Activated CD4-positive, alpha-beta T cell treated with anti-CD3 and anti-CD28 coated beads, Interleukin-2, amount 50 U/mL, for 4 hours (primary cell): ENCODE results near the gene IQGAP2.

Source experiments
- DNase-seq, 2 experiments: peaks; one replicate each; pipeline ENCODE4 v3.0.0-alpha.2; 2020

IQGAP2 gene

DNA sequence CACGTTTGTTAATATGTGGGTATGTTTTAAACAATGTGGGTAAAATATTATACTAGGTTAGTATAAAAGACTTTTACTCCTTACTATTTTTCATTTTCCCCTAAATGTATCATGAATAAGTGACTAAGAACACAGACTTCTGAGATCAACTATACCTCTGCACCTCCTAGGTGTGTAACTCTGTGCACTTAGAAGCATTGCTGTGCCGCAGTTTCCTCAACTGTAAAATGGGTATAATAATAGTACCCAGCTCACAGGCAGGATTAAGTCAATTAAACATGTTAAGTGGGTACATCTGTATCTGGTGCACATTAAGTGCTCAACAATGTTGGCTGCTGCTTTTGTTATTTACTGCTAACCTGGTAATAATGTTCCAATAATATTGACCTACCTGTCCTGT lies 291.2 kb downstream of the IQGAP2 start:
- DNase-seq = no peak

DNA sequence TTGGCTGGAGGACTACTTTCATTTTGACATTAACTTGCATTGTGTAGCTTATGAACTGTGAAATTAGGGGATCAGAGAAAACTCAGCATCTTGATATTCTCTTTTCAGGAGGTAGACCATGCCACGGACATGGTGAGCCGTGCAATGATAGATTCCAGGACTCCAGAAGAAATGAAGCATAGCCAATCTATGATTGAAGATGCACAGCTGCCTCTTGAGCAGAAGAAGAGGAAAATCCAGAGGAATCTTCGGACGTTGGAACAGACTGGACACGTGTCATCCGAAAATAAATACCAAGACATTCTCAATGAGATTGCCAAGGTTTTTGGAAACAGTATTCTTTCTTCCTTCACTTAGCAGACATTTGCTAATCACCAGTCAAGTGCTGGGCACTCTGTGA lies 292.3 kb downstream of the IQGAP2 start:
- DNase-seq = no peak

DNA sequence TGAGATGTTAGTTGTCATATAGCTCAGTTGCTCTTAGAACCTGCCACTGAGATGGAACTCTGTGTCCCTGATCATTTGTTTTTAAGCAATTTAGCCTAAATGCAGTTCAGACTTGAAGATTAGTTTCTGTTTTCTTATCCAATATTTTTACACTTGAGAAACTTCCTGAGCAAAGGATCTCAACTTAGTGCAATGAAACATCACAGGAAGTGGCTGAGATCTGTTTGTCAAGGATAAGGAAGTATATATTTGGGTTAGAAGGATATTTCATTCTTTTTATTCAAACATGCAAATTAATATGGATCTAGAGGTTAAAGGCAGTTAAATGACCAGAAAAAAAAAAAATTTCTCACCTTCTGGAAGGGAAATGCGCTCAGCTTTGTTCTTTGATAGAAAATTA lies 293.2 kb downstream of the IQGAP2 start:
- no peak for DNase-seq

DNA sequence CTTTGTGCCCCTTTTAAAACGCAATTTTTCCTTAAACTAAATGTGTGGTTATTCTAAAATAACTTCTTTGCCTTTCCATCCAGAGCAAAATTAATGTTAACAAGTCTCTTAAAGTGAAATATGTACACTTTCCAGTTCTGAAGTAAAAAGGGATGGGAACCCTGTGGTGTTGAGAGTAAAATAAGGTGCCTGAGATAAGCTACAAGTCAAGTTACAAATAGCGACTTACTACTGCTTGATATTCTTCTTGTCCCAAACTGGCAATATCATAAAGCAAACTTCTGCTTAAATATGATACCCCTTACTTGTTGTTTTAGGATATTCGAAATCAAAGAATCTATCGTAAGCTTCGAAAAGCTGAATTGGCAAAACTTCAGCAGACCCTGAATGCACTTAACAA lies 294.6 kb downstream of the IQGAP2 start:
- DNase-seq = no peak

DNA sequence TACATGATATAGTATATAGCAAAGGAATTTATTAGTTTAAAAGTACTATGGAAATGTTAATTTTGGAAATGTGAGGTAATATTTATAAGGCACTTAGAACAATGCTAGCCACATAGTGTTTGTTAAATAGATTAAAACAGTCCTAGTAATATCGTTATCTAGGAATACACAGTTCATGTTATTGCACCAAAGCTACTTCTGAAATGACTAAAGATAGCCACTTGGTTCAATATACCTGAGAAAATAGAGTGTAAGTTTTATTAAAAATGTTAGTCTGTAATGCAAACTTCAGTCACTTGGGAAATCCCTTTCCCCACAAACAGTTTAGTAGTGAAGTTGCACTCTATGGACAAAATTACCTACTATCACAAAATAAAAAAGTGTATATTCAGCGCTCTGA lies 297.5 kb downstream of the IQGAP2 start:
- no peak for DNase-seq

DNA sequence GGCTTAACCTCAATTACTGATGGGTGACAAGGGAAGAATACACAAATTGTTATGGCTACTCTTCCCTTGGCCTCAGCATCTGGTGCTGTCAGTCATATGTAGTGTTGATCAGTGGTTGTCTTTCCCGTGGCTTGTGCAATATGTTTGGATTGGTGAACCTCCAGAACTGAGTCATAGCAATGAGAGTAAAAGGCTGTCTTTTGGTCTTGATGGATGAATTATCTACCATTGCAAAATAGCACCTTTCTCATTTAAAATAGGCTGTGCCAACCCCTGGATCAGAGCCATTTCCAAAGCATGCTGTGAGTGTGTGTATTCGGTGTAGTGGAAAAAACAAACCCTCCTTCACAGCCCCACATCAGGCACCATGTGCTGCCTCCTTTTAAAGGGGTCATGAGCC lies 298.2 kb downstream of the IQGAP2 start:
- no peak for DNase-seq

DNA sequence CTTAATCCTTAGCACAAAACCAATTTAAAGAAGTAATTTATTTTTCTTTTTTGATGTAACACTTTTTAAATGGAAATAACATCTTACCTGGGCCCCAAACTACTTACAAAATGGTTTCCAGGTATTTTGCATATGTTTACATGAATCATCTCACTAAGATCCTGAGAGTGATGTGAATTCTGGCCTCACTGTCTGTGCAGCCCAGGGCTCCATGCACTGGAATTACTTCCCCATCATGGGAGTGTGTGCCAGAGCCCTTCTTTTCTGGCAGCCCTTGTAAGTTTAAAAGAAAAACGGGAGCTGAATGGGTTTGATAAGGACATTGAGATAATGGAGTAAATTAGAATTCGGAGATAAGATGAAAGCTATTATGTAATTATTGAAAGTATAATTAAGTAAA lies 300.6 kb downstream of the IQGAP2 start:
- no peak for DNase-seq

DNA sequence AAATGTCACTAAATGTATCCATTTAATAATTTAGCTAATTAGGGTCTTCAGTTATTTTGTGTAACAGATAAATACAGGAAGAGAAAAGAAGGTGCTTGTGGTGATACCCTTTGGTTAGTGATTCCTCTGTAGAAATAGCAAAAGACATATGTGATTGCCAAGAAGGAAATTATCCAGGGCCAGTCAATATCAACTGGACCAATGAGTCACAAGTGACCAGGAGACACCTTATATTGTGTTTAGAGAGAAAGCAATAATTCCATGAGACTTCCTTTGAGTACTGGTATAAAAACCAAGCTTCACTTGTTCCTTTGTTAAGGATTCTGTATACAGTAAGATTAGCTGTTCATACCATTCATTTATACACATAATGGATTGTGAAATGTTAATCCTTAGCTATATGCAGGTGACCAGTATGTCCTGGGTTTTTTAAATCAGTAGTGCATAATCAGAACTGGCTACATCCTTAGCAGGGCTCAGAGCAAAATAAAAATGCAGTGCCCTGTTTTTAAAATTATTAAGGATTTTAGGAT lies 301.1 kb downstream of the IQGAP2 start:
- no peak for DNase-seq

DNA sequence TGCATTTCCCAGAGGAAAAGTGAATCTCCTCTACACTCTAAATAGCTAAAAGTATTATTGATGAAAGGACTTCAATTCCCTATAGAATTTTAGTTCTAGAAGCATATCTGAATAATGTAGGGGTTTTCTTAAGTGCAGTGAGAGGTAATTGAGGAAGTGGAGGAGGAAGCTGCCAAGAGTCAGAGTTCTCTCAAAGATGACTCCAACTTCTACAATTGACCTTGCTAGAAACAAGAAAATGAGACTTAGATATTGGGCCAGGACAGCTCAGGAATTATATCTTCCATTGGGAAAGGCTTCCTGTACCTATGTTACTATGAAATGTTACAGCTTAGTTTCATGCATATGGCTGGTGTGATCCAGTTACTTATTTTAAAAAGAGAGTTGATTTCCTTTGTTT lies 302.5 kb downstream of the IQGAP2 start:
- no peak for DNase-seq

DNA sequence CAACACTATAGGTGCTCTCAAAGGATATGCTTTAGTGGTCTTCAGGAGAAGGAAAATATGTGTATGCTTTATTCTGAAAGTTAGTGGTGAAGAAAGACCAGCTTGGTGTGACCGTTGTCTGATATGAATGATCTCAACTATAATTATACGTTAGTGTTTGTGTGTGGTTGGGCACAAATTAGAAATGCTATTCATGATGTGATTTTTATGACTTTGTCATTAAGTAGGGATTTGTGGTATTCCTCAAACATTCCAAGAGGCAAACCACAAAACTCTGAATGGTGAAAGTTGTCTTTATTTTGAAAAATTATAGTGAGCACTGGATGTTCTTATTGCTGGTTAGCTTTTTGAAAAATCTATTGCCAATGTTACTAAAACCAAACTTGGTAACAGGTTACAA lies 306.7 kb downstream of the IQGAP2 start:
- DNase-seq = no peak

DNA sequence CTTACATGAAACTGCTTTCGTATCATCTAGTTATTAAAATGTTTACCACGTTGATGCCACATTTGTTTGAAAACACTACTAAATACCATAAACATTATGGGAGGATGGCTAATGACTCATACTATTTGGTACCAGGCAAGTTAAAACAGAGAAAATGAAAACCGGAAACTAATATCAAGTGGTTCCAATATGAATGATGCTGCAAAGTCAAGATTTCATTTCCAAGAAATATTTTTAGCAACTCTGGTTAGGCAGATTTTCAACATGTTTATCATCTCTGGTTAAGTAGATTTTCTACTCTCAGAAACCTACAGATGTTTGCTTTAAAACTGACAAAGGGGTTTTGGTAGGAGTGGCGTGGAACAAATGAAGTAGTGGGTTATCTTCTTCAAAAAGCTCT lies 307.9 kb downstream of the IQGAP2 start:
- DNase-seq = no peak

DNA sequence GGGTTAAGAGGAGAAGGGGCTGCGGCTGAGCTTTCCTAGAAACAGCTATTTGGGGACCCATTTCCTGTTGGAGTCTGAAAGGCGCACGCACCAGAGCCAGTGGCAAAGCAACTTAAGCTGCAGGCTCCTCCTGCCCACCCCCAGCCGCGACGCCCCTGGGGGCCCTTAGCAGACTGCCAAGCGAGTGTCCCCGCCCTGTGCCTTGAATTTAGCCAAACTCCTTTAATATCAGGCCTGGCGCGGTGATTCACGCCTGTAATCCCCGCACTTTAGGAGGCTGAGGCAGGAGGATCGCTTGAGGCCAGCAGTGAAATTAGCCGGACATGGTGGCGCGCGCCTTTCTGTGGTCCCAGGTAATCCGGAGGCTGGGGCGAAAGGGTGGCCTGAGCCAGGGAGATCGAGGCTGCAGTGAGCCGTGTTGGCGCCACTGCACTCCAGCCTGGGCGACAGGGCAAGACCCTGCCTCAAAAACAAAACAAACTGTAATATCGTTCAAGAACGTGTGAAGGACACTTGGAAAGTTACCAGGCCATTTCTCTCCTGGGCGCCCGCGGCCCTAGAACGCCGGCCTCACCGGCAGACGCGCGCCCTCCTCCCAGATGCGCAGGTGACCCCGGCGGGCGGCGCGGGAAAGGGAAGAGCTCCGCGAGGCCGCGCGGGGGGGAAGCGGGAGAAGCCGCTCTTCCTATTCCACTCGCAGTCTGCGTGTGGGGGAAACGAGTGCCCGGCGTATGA lies 311.8 kb downstream of the IQGAP2 start:
- DNase-seq = no peak

DNA sequence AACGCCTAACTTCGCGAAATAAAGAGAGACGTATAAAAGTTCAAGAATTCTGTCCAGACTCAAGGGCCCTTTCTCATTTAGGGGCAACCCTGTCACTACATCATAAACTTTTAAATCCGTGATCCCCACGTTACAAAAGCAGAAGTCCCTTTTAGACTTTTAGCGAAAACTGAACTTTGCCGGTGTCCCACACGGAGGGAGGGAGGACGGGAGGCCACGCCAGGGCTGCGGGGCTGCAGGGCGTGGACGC lies 312.3 kb downstream of the IQGAP2 start:
- DNase-seq = no peak

DNA sequence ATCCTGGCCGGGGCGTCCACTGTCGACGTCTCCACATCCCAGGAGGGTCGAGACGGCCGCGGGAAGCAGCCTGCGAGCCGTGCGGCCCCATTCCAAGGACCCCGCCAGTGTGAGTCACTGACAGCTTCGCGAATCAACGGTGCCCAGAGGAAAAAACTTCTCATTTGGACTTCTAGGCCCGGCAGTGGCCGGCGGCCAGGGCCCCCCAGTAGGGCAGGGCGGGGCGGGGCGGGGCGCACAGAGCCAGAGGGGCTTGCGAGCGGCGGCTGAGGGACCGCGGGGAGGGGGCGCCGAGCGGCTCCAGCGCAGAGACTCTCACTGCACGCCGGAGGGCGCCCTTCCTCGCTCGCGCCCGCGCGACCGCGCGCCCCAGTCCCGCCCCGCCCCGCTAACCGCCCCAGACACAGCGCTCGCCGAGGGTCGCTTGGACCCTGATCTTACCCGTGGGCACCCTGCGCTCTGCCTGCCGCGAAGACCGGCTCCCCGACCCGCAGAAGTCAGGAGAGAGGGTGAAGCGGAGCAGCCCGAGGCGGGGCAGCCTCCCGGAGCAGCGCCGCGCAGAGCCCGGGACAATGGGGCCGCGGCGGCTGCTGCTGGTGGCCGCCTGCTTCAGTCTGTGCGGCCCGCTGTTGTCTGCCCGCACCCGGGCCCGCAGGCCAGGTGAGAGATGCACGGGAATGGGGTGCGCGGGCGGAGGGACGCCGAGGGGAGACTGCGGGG lies 312.8 kb downstream of the IQGAP2 start, which contains the start of gene F2R:
Gene F2R, plus strand, starts transcription at position 391 of the 720 bp plus-strand sequence. Its CDS starts 182 bp downstream, at position 573.
- peak in 1 of 2 experiments; percentile 31 for DNase-seq

DNA sequence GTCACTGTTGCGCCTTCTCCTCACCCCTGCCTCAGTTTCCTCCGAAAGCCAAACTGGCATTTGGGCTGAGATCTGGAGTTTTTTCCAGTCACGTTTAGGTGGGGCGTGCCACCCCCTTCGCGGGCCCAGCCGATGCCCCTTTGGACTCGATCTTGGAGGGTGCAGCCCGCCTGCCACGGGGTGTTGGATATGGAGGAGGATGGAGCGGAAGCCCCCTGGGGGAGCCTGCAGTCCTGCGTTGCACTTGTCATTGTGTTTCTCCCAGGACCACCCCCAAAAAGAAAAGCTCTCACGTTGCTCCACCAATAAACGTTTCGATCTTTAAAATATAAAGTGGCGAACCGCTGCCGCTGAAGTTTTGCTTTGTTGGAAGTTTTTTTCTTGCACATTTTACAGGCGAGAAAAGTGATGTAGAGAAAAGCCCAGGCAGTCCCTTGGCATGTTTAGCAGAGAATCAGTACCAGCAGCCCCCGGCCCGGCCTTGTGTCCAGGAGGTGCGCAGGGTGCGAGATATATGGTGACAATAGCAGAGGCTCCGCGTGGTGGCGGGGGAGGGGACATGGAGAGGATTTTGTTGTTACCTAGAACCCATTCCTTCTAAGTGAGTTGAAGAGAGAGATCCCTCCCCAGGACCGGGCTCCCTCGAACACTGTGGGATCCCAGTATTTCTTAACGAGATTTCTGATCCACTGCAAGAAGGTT lies 313.5 kb downstream of the IQGAP2 start:
- no peak for DNase-seq

DNA sequence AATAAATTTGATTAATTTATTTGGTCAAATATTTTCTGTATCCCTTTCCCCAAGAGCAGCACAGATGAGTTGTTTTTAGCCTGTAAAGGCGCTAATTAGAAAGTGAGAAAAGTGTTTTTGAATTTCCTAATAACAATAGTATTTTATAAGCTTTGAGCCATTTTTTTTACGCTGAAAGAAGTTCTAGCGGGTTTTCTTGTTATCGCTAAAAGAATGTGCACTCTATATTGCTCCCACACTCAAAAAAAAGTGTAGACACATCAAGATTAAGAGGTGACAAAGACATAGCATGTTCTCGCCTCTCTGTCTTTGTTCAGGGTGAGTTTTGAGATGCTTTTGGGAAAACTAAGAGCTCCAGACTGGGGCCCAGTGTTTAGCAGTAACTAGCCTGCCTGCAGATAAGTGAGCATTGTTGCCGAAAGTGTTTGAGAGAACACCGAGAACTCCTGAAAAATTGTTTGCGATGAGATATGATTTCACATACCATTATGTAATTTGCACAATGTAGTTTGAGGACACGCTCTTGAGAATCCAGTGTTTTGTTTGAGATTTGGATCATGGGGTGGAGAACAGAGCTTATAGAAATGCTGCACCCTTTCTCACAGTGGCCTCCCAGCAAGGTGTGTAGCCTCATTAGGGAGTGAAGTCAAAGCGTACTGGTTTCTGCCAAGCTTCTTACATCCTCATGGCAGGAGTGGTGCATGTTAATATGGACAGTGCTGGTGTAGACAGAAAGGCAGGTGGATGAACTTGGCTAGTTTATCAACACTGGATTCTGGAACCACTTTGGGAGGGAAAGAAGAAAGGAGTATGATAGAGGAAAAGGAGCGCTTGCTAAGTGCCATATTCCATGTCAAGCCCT lies 314.4 kb downstream of the IQGAP2 start:
- no peak for DNase-seq

DNA sequence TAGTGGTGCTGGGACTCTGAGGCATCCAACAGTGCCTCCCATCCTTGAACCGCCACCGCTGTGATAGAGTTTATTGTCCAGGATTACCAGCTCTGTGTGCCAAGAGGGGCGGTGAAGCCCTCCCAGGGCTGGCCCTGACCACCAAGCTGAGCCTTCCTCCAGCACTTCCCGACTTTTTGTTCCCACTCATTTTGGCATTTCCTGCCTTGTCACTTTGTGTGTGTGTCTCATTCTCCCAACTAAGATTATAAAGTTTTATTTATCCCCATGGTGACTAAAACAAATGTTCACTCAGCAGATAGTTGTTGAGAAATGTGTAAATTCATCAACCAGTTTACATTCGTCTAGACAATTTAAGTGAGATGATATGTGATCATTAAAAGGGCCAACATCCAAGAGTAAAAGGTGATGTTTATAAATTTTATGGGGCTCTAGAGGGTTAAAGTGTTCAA lies 315.3 kb downstream of the IQGAP2 start:
- DNase-seq = no peak

DNA sequence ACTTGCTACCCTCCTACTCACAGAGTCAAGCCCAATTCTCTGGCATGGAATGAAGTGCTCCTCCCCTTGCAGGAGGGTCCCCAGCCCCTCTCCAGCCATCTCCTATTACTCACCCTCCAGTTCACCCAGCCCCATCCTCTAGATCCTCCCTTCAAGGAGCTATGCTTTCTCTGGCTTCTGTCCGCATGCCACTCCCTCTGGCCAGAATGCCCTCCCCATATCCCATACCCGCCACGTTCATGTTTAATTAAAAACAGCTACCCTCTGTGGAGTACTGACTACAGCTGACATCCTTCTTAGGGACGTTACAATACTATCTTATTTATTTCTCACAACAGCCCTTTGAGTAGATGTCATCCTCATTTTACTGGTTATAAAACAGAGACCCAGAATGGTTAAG lies 315.8 kb downstream of the IQGAP2 start:
- no peak for DNase-seq

DNA sequence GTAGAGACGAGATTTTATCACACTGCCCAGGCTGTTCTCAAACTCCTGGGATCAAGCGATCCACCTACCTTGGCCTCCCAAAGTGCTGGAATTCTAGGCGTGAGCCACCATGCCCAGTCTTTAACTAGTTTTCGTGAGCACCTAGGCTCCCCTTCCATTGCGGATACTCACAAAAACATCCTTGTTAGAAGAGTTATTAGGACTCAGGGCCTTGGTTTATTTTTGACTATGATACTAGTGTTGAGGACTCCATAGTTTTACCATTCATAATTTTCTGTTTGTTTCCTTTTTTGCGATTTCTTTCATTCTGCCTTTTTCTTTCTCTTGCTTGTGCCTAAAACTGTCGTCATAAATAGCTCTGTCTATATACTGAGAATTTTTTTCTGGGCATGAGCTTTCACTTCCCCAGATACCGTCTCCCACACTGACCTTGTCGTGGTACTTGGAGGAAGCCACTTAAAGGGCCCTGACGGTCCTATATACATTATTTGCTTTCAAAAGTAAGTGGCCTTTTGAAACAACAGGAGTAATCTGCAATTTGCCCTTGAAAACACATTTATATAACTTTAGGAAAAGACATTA lies 318.0 kb downstream of the IQGAP2 start:
- DNase-seq = no peak

DNA sequence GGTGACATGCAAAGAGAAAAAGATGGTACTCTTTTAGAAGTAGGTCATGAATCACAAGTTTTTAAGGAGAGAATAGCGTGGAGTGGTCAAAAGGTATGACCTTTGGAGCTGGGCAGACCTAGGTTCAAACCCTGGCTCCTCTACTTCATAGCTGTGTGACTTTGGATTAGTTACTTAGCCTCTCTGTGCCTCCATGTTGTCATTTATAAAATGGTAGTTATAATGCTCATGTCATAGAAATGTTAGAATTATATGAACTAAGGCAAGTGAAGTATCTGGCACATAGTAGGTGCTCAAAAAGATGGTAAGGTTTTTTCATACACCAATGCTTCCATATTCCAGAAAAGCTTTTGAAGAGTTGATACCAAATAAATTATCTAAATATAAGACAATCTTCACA lies 320.2 kb downstream of the IQGAP2 start:
- DNase-seq = no peak

DNA sequence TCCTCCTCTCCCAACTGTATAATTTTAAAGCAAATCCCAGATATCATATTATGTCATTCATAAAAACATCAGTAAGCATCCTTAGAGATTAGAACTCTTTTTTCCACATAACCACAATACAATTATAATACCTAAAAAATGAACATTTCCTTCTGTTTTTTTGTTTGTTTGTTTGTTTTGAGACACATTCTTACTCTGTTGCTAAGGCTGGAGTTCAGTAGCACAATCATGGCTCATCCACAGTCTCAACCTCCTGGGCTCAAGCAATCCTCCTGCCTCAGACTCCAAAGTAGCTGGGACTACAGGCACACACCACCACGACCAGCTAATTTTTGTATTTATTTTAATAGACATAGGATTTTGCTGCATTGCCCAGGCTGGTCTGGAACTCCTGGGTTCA lies 320.8 kb downstream of the IQGAP2 start:
- no peak for DNase-seq

DNA sequence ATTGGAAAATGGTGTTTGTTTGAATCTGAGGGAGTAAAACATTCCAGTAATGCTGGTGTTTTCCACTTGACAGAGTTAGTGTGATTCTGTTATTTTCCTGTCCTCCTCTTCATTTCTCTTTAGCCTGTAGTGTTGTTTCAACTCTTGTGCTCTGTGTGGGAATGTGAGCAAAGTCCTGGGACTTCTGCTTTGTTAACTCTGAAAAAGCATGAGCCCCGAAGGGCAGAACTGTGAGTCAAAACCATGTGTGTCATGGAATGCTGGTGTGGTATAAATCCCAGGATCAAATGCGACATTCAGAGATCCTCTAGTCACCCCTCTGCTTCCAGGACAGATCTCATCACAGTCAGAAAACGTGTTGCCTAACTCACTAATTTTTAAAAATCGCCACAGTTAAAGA lies 321.8 kb downstream of the IQGAP2 start:
- DNase-seq = no peak

DNA sequence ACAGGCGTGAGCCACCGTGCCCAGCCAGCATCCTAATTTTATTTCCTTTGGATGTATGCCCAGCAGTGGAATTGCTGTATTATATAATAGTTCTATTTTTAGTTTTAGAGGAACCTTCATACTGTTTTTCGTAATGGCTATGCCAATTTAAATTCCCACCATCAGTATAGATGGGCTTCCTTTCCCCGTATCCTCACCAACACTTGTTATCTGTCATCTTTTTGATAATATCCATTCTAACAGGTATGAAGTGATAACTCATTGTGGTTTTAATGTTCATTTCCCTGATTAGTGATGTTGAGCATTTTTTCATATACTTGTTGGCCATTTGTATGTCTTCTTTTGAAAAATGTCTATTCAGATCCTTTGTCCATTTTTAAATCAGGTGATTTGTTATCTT lies 325.9 kb downstream of the IQGAP2 start:
- no peak for DNase-seq
